Ishikawa (cell line): ENCODE measurements around the gene MOXD1.

Experiments used
- CREB1 ChIP-seq: IDR thresholded peaks from 2 replicates; pipeline ENCODE4 v1.6.1; 2012; ENCODE audit warnings: low read depth
- TAF1 ChIP-seq: IDR thresholded peaks from 2 replicates; pipeline ENCODE4 v1.6.1; 2012; ENCODE audit warnings: low read depth, mild to moderate bottlenecking
- ZBTB7A ChIP-seq: IDR thresholded peaks from 2 replicates; pipeline ENCODE4 v1.6.1; 2012; ENCODE audit warnings: low read depth

GRCh38 chr6:132425176-132425575, 23.9 kb upstream of the MOXD1 start:
- TF ChIP-seq ZBTB7A = no peak
- no peak for TF ChIP-seq TAF1
- TF ChIP-seq CREB1 = no peak
